HG03342 (cell line): Measurements from ENCODE around the gene LRRTM3.

Experiments used
- ATAC-seq: cut with Tn5 transposase; IDR thresholded peaks from one replicate; pipeline ENCODE4 v1.9.1; 2021; ENCODE audit warnings: mild to moderate bottlenecking, moderate library complexity; ENCODE audit not compliant: unreplicated experiment

The LRRTM3 gene

GRCh38 chr10:67011981-67012380 is 86.1 kb downstream of the LRRTM3 start:
- no peak for ATAC-seq

GRCh38 chr10:67015225-67015624 is 89.4 kb downstream of the LRRTM3 start:
- no peak for ATAC-seq

- no peak for ATAC-seq
Measured at GRCh38 chr10:67017218-67017617, 91.4 kb downstream of the LRRTM3 start.

- no peak for ATAC-seq
Measured at GRCh38 chr10:67022099-67022498, 96.3 kb downstream of the LRRTM3 start.

- ATAC-seq, result no peak
Measured at GRCh38 chr10:67033878-67034277, 108.0 kb downstream of the LRRTM3 start.

- ATAC-seq, result no peak
Measured at GRCh38 chr10:67036808-67037207, 111.0 kb downstream of the LRRTM3 start.

GRCh38 chr10:67043041-67043440 is 117.2 kb downstream of the LRRTM3 start:
- no peak for ATAC-seq

- ATAC-seq, result no peak
Measured at GRCh38 chr10:67045404-67045803, 119.6 kb downstream of the LRRTM3 start.

- ATAC-seq, result no peak
Measured at GRCh38 chr10:67046507-67046906, 120.7 kb downstream of the LRRTM3 start.

- no peak for ATAC-seq
Measured at GRCh38 chr10:67049988-67050387, 124.2 kb downstream of the LRRTM3 start.

- no peak for ATAC-seq
Measured at GRCh38 chr10:67050415-67050814, 124.6 kb downstream of the LRRTM3 start.

- no peak for ATAC-seq
Measured at GRCh38 chr10:67072654-67073053, 146.8 kb downstream of the LRRTM3 start.

- no peak for ATAC-seq
Measured at GRCh38 chr10:67075491-67075971, 149.7 kb downstream of the LRRTM3 start.

- no peak for ATAC-seq
Measured at GRCh38 chr10:67076144-67076543, 150.3 kb downstream of the LRRTM3 start.

GRCh38 chr10:67077376-67077775 is 151.5 kb downstream of the LRRTM3 start:
- no peak for ATAC-seq

- ATAC-seq, result no peak
Measured at GRCh38 chr10:67079126-67079525, 153.3 kb downstream of the LRRTM3 start.

GRCh38 chr10:67086327-67087134 is 160.7 kb downstream of the LRRTM3 start:
- no peak for ATAC-seq

GRCh38 chr10:67087135-67087425 is 161.2 kb downstream of the LRRTM3 start:
- ATAC-seq, result no peak

- ATAC-seq, result no peak
Measured at GRCh38 chr10:67088036-67088435, 162.2 kb downstream of the LRRTM3 start.

- ATAC-seq, result no peak
Measured at GRCh38 chr10:67095531-67095930, 169.7 kb downstream of the LRRTM3 start.

- no peak for ATAC-seq
Measured at GRCh38 chr10:67098461-67098860, 172.6 kb downstream of the LRRTM3 start.

GRCh38 chr10:67100951-67101350 is 175.1 kb downstream of the LRRTM3 start:
- no peak for ATAC-seq

- no peak for ATAC-seq
Measured at GRCh38 chr10:67107670-67108069, 181.8 kb downstream of the LRRTM3 start.
